HuH-7.5 (cell line): Measurements from ENCODE around the gene CD302.
"Not testable (repeated sequence)": the region's sequence is repeated elsewhere in the genome, so short reads cannot be mapped to it uniquely, and the experiment has no call there.

Source experiments
- DNase-seq: peaks from one replicate; pipeline ENCODE4 v3.0.0; 2011; ENCODE audit warnings: low spot score

CD302 gene

GRCh38 chr2:159793326-159793725, 4.7 kb downstream of the CD302 start:
- DNase-seq, result no peak

GRCh38 chr2:159792599-159792998, 5.4 kb downstream of the CD302 start:
- DNase-seq, result no peak

- DNase-seq, result no peak
Measured at GRCh38 chr2:159792036-159792435, 6.0 kb downstream of the CD302 start.

GRCh38 chr2:159790323-159790722, 7.7 kb downstream of the CD302 start:
- DNase-seq, result no peak

GRCh38 chr2:159788253-159788652, 9.8 kb downstream of the CD302 start:
- no peak for DNase-seq

GRCh38 chr2:159787647-159788046, 10.4 kb downstream of the CD302 start:
- not testable (repeated sequence) for DNase-seq

GRCh38 chr2:159786938-159787337, 11.1 kb downstream of the CD302 start:
- DNase-seq, result no peak

GRCh38 chr2:159785195-159785594, 12.8 kb downstream of the CD302 start:
- DNase-seq, result no peak

GRCh38 chr2:159784744-159785143, 13.3 kb downstream of the CD302 start:
- DNase-seq, result not testable (repeated sequence)

GRCh38 chr2:159783556-159783955, 14.5 kb downstream of the CD302 start:
- DNase-seq, result no peak

GRCh38 chr2:159776321-159776720, 21.7 kb downstream of the CD302 start:
- DNase-seq, result no peak

GRCh38 chr2:159775021-159775420, 23.0 kb downstream of the CD302 start:
- DNase-seq, result no peak

GRCh38 chr2:159774370-159774990, 23.5 kb downstream of the CD302 start:
- no peak for DNase-seq

GRCh38 chr2:159773886-159774285, 24.1 kb downstream of the CD302 start:
- DNase-seq, result no peak

GRCh38 chr2:159773426-159773825, 24.6 kb downstream of the CD302 start:
- no peak for DNase-seq

GRCh38 chr2:159769147-159769546, 28.9 kb downstream of the CD302 start:
- no peak for DNase-seq

- DNase-seq, result no peak
Measured at GRCh38 chr2:159762075-159762474, 35.9 kb downstream of the CD302 start.

GRCh38 chr2:159760326-159760725, 37.7 kb downstream of the CD302 start:
- DNase-seq, result no peak

- DNase-seq, result no peak
Measured at GRCh38 chr2:159759577-159759976, 38.4 kb downstream of the CD302 start.

GRCh38 chr2:159758686-159759085, 39.3 kb downstream of the CD302 start:
- no peak for DNase-seq

GRCh38 chr2:159758239-159758638, 39.8 kb downstream of the CD302 start:
- no peak for DNase-seq

- DNase-seq, result peak; percentile 34
Measured at GRCh38 chr2:159755788-159756187, 42.2 kb downstream of the CD302 start.

GRCh38 chr2:159755014-159755413, 43.0 kb downstream of the CD302 start:
- no peak for DNase-seq

- no peak for DNase-seq
Measured at GRCh38 chr2:159753797-159754196, 44.2 kb downstream of the CD302 start.

- DNase-seq, result no peak
Measured at GRCh38 chr2:159750873-159751272, 47.1 kb downstream of the CD302 start.
